OCI-LY7 (cell line): ENCODE results near the gene DAP. TPM values are rescaled to one million over a fixed set of nuclear protein-coding genes. Genes with fewer than 3 reads are reported as not detected.

Source experiments
- BruUV-seq: library from RNA; stranded (reverse); fragments of 400-500 nt; replicated peaks from 2 replicates; lab custom pipeline; 2021; lab: Mats Ljungman, UMichigan
- CTCF ChIA-PET: fragments of 300-600 bp; sonication (Branson Sonifier 250); formaldehyde crosslinking; loops from one replicate; lab custom pipeline; 2022; ENCODE audit warnings: antibody characterized with exemption; ENCODE audit not compliant: unreplicated experiment; lab: Charles Lee
- POLR2A ChIA-PET: fragments of 300-600 bp; sonication (Branson Sonifier 250); formaldehyde crosslinking; loops from one replicate; lab custom pipeline; 2022; ENCODE audit warnings: antibody characterized with exemption; lab: Charles Lee
- DNase-seq: peaks from one replicate; pipeline ENCODE4 v3.0.0-alpha.2; 2015; ENCODE audit warnings: low spot score
- H2AFZ ChIP-seq: fragments of 200-600 bp; sonication (generic), shearing (Covaris generic); 2 replicates; pipeline ENCODE4 v1.6.1; 2014; ENCODE audit warnings: mild to moderate bottlenecking, antibody characterized with exemption, low read length, moderate library complexity
- H3K27ac ChIP-seq: fragments of 200-600 bp; sonication (generic); 2 replicates; pipeline ENCODE4 v1.5.1; 2014; ENCODE audit warnings: mixed run types, low read depth, mild to moderate bottlenecking, moderate library complexity, low read length, inconsistent platforms; ENCODE audit not compliant: poor library complexity, severe bottlenecking
- H3K36me3 ChIP-seq: fragments of 200-600 bp; sonication (generic); 2 replicates; pipeline ENCODE4 v1.6.1; 2014; ENCODE audit warnings: mild to moderate bottlenecking, antibody characterized with exemption, low read length, moderate library complexity, mixed read lengths; ENCODE audit not compliant: insufficient read depth
- H3K4me1 ChIP-seq: fragments of 200-600 bp; sonication (generic); 2 replicates; pipeline ENCODE4 v1.5.1; 2014; ENCODE audit warnings: mild to moderate bottlenecking, low read length; ENCODE audit not compliant: insufficient read depth, poor library complexity, severe bottlenecking
- H3K4me2 ChIP-seq: fragments of 200-600 bp; sonication (generic); 2 replicates; pipeline ENCODE4 v1.6.1; 2014; ENCODE audit warnings: mild to moderate bottlenecking, low read length
- H3K4me3 ChIP-seq: fragments of 200-600 bp; sonication (generic); 2 replicates; pipeline ENCODE4 v1.5.1; 2014; ENCODE audit warnings: mild to moderate bottlenecking, low read depth, low read length; ENCODE audit not compliant: poor library complexity, severe bottlenecking
- H3K79me2 ChIP-seq: fragments of 200-600 bp; sonication (generic); 2 replicates; pipeline ENCODE4 v1.6.1; 2016; ENCODE audit warnings: low read depth, mild to moderate bottlenecking, low read length, moderate library complexity, mixed read lengths; ENCODE audit not compliant: insufficient read depth
- H3K9me2 ChIP-seq: fragments of 200-600 bp; sonication (generic); 2 replicates; pipeline ENCODE4 v1.6.1; 2016; ENCODE audit warnings: mild to moderate bottlenecking, low read length, mixed read lengths; ENCODE audit not compliant: insufficient read depth
- H3K9me3 ChIP-seq: fragments of 200-600 bp; sonication (generic); 2 replicates; pipeline ENCODE4 v1.6.1; 2014; ENCODE audit warnings: mild to moderate bottlenecking, mixed run types, low read length, mixed read lengths
- H4K20me1 ChIP-seq: fragments of 200-600 bp; sonication (generic); 2 replicates; pipeline ENCODE4 v1.6.1; 2014; ENCODE audit warnings: mild to moderate bottlenecking, antibody characterized with exemption, low read length, moderate library complexity, mixed read lengths; ENCODE audit not compliant: insufficient read depth
- EZH2phosphoT487 ChIP-seq: fragments of 200-600 bp; sonication (generic); IDR thresholded peaks from 2 replicates; pipeline ENCODE4 v1.6.1; 2018; ENCODE audit warnings: low read depth, borderline replicate concordance, mild to moderate bottlenecking, mixed run types, antibody characterized with exemption, low read length, moderate library complexity, mixed read lengths
- intact Hi-C: fragments of 100-400 bp; cut with micrococcal nuclease; formaldehyde crosslinking; loops from one replicate; pipeline ENCODE4 v1.10.0; 2022; ENCODE audit not compliant: unreplicated experiment
- total RNA-seq, 2 experiments: library from RNA; depleted of rRNA in 1 of 2; stranded (reverse); fragments of >200 nt in 1 of 2; shearing (Covaris generic) in 1 of 2; gene quantifications; 2 replicates each; pipeline ENCODE4 v1.2.3, GENCODE V29; 2014 to 2022
- TF ChIP-seq, protein P1 (sequence below): fragments of 200-600 bp; sonication (generic); conservative IDR thresholded peaks from 2 replicates; pipeline ENCODE4 v1.5.1; 2014; ENCODE audit warnings: mild to moderate bottlenecking, antibody characterized with exemption, low read length, moderate library complexity, mixed read lengths

The DAP gene
- total RNA-seq, 2 experiments from 2014 or later = 21.5 to 96.1 TPM

DNA sequence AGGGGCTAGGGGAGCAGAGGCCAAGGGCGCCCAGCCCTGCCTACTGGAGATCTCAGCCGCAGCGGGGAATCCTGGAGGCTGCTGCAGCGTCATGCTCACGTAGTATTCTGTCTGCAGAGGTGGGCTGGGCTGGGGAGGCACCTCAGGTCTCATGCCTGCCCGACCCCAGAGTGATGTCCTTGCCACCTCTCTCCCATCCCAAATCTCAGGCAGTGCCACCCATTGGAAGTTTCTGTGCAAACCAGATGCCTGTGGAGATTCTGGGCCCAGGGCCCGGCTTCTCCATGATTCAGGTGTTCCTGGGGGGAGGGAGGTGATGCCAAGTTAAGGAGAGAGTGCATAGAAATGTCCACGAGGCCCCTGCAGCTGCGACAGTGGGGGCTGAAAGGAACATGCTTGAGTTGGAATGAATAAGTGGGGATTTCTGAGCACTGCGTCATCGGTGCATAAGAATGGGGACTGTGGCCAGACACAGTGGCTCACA lies 125.1 kb downstream of the DAP start:
- BruUV-seq = no TSS peak
- H3K9me3 ChIP-seq = 0 out of 2 replicates have a peak, but pooled peaks cover 4% of the 10 kb centered on the region
- H3K4me1 ChIP-seq = peaks cover 51% of the 10 kb centered on the region
- TF ChIP-seq, protein P1, sequence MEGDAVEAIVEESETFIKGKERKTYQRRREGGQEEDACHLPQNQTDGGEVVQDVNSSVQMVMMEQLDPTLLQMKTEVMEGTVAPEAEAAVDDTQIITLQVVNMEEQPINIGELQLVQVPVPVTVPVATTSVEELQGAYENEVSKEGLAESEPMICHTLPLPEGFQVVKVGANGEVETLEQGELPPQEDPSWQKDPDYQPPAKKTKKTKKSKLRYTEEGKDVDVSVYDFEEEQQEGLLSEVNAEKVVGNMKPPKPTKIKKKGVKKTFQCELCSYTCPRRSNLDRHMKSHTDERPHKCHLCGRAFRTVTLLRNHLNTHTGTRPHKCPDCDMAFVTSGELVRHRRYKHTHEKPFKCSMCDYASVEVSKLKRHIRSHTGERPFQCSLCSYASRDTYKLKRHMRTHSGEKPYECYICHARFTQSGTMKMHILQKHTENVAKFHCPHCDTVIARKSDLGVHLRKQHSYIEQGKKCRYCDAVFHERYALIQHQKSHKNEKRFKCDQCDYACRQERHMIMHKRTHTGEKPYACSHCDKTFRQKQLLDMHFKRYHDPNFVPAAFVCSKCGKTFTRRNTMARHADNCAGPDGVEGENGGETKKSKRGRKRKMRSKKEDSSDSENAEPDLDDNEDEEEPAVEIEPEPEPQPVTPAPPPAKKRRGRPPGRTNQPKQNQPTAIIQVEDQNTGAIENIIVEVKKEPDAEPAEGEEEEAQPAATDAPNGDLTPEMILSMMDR = no peak
- no peak for TF ChIP-seq EZH2phosphoT487
- H3K9me2 ChIP-seq = no peaks in the 10 kb centered on the region
- H3K36me3 ChIP-seq = peaks cover 13% of the 10 kb centered on the region
- no peak for DNase-seq
- H2AFZ ChIP-seq = no peak overlapping the region; the same call in 1 of the 2 replicates
- no peaks in the 10 kb centered on the region; the same call in 1 of the 2 replicates for H3K79me2 ChIP-seq
- ChIA-PET POLR2A (interaction anchor here (0.7 to 1.3 kb wide), 2 partner anchors 16 to 40 kb away, joined by 3 read pairs; no protein-coding TSS in a partner anchor), CTCF (interaction anchor here (0.8 kb wide), 1 partner anchor 183 kb away, joined by 3 read pairs; no protein-coding TSS in a partner anchor)
- peak overlapping the region; percentile 66; the same call in 1 of the 2 replicates for H3K4me2 ChIP-seq
- no peaks in the 10 kb centered on the region for H4K20me1 ChIP-seq
- H3K4me3 ChIP-seq = no peak overlapping the region
- intact Hi-C loops = no loop called here
- no peak overlapping the region for H3K27ac ChIP-seq

DNA sequence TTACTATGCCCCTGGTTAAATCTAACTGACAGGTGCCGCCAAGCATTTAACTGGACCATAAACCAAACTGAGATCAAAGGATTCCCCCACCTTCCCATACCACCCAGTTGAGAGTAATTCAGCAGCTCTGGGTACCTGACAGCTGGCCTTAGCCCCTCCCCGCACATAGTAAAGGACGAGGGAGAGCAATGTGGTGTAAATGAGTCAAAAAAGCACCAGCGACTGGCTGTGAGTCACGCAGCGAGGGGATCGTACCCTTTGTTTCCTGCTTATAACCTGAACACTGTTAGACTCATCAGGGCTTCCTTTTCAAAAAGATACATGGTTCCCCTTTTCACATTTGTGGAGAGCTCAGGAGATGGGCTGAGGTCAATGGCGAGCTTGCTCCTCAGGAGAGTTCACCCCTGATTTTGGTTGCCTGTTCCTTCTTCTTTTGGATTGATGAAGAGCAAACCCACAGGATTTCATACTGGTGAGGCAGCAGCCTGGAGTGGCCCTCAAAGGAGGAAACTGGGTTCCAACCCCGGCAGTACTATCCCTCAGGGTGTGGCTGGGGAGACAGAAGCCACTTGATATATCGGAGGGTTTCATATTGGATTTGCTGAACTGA lies 125.7 kb downstream of the DAP start:
- DNase-seq = peak; percentile 59
- Histone ChIP-seq H3K4me3 (no peak overlapping the region), H2AFZ (peak overlapping the region; percentile 17; the same call in 1 of the 2 replicates), H3K27ac (peak overlapping the region; percentile 14), H3K9me3 (0 out of 2 replicates have a peak, but pooled peaks cover 4% of the 10 kb centered on the region), H3K36me3 (peaks cover 13% of the 10 kb centered on the region), H4K20me1 (no peaks in the 10 kb centered on the region), H3K4me2 (peak overlapping the region; percentile 66), H3K9me2 (no peaks in the 10 kb centered on the region), H3K4me1 (peaks cover 53% of the 10 kb centered on the region), H3K79me2 (no peaks in the 10 kb centered on the region; the same call in 1 of the 2 replicates)
- BruUV-seq = no TSS peak
- POLR2A ChIA-PET = interaction anchor here (0.6 to 2.1 kb wide), 5 partner anchors 12 to 197 kb away, joined by 3 to 11 read pairs (median 3); no protein-coding TSS in a partner anchor
- CTCF ChIA-PET = interaction anchor here (0.8 kb wide), 1 partner anchor 183 kb away, joined by 3 read pairs; no protein-coding TSS in a partner anchor
- TF ChIP-seq, protein P1 = no peak
- no peak for TF ChIP-seq EZH2phosphoT487
- intact Hi-C loops = no loop called here
